Stimulated activated CD4-positive, alpha-beta T cell treated with anti-CD3 and anti-CD28 coated beads, TNF-alpha, amount 100 ng/mL, for 1 hour (primary cell): ENCODE results near the gene ZNF385C.
"Not testable (repeated sequence)": the region's sequence is repeated elsewhere in the genome, so short reads cannot be mapped to it uniquely, and the experiment has no call there.

Source experiments
- DNase-seq, 3 donors: peaks; one replicate each; pipeline ENCODE4 v3.0.0-alpha.2; 2020; ENCODE audit warnings: low read depth in 3 of 3, low spot score in 1 of 3

ZNF385C gene

DNA sequence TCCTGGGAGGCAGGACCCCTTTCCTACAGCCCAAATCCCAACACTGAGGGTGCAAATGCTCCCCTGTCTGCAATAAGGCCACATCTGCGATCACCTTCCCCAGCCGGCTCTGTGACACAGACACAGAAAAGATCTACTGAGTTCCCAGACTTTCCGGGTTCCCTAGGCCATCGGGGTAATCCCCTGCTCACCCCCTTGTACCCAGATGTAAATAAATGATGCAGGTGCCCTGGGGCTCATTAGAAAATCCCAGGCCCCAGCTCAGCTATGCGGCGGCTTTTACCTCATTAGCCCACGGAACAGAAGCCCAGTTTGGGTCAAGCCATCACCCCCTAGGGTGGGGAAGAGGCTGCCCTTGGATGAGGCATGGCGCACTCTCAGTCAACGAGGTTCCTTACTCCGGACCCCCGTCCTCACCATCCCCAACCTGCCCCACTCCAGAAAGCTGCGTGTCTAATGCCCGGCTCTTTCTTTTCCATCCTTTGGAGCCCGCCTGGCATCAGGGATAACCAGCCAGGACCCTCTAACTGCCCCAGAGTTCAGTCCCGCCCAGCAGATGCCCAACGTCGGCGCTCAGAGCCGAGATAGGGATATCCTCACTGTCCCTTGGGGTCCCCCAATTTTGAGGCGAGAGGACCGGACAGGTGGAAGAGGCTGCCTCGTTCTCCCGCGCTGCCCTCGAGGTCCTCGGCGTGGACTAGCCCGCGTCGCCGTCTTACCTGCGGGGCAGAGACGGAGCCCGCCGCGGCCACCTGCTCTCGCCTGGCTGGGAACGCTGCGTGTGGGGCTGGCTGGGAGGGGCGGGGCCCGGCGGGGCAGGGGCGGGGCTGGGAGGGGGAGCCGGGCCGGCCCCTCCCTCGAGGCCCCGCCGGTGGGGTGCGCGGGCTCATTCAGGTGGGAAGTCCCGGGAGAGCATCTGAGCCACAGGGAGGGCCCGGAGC, at the start of gene ZNF385C:
Gene ZNF385C (minus strand): TSS at position 783 of the 941 bp plus-strand sequence. CDS start 35,417 bp downstream, outside the sequence.
- DNase-seq = peak in 1 of 3 donors; percentile 49

GRCh38 chr17:42146911-42147607, 48.8 kb upstream of the ZNF385C start:
- no peak for DNase-seq

GRCh38 chr17:42143138-42143537, 44.9 kb upstream of the ZNF385C start:
- DNase-seq = not testable (repeated sequence)

- no peak for DNase-seq
These were observed 44.2 kb upstream of the ZNF385C start for GRCh38 chr17:42142371-42142896.

- DNase-seq = no peak
These were observed 43.1 kb upstream of the ZNF385C start for GRCh38 chr17:42141382-42141781.

DNA sequence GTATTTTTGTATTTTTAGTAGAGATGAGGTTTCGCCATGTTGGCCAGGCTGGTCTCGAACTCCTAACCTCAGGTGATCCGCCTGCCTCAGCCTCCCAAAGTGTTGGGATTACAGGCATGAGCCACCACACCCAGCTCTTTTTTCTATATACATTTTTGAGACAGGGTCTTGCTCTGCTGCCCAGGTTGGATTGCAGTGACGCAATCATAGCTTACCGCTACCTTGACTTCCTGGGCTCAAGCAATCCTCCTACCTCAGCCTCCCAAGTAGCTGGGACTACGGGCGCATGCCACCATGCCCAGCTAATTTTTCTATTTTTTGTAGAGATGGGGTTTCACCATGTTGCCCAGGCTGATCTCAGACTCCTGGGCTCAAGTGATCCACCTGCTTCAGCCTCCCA, 42.4 kb upstream of the ZNF385C start:
- not testable (repeated sequence) for DNase-seq

GRCh38 chr17:42138749-42139492, 40.6 kb upstream of the ZNF385C start:
- DNase-seq = no peak

DNA sequence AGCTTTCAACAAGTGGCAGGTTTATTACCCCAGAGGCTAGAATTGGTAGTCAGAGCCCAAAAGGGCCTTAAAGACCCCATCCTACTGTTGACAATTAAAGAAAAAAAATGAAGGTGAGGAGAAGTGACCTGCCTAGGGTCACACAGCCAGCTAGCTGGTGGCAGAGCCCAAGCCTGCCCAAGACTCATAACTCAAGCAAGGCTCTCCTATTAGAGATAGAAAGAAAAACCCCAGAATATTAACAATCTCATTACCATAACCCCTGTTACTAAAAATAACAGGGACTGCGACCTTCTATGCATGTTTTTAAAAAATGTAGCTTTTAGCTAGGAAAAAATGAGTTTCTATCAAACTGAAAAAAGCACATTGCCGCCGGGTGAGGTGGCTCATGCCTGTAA, 38.4 kb upstream of the ZNF385C start:
- no peak for DNase-seq

DNA sequence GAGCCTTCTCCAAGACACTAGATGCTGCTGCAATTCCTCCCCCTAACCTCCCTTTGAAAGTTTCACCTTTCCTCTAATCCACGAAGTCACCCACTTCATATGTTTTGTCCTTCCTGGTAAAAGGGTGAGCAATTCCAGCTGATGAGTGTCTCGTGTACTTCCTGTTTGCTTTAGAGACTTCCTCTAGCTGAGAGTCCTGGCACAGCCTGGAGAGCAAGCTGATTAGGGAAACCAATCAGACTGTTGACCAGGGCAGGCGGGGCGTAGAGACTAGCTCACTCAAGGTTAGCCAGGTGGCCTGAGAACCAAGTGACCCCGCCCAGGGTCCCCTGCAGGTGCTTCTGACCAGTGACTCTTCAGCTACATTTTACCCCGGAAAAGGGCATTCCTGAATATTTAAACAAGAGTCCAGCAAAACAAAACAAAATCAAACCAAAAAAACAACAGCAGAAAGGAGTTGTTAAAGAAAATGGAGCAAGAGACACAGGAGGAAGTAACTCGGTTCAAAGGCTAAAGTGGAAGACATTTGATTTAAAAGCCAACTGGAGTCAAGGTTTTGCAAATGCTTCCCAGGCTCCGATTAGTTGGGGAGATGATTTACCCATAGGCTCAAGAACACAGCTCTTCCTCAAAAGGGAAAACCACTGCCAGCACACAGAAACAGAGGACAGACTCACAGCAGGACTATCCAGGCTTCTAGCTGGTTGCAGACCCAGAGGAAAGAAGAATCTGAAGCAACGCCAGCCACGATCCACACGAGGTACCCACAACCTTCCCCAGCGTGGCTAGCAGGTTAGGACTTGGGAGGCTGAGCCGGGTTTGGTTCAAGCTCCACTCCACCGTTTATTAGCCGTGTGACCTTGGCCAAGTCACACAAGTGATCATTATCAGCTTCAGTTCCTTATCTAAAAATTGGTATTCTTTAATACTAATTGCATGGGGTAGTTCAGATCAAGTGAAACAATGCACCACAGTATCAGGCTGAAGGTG, 37.7 kb upstream of the ZNF385C start:
- DNase-seq = no peak

DNA sequence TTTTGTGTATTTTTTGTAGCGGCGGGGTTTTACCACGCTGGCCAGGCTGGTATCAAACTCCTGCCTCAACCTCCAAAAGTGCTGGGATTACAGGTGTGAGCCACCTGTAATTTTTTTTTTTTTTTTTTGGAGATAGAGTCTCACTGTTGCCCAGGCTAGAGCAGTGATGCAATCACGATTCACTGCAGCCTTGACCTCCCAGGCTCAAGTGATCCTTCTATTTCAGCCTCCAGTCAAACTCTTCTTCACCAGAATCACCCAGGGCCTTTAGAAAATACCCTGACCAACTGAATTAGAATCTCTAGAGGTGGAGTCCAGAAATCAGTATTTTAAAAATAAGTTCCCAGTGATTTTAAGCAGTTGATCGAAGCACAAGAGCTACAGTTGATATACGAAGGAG, 36.9 kb upstream of the ZNF385C start:
- DNase-seq = no peak

DNA sequence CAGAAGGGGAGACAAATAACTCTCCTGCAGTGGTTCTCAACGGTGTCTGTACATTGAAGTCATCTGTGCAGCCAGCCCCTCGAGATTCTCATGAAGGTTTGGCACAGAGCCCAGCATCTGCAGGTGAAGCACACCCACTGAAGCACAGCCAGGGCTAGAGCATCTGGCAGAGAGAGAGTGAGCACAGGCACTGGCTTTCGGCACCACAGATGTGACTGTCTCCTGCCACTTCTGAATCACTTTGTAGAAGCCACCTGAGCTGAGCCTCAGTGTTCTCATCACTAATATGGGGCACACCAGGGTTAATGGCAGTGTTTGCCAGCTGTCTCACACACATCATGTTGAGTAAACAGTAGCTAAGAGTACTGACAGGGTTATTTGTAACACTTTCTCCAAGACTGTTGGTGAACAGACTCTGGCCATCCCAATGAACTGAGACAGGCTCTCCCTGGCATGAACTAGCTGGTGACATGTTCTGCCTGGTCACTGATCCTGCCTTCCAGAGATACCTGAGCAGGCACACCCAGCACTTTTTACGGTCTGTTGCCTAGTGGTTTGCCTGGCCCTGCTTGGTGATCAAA, 35.3 kb upstream of the ZNF385C start:
- DNase-seq = no peak

DNA sequence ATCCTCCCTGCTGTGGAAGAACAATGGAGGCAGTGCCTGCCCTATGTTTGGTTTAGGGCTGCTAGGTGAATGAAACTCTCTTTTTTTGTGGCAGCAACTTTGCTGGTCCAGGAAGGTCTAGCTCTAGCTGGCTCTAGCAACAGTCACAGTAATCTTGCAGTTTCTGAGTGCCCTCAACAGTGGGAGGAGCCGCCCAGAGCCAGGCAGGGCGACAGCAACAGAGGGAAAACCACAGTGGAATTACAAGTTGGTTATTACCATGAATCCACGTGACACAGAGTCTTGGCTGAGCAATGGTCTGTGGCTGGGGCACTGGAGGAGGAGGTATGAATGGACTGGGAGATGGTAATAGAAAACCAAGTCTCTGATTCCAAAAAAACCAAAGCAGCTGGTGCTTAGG, 34.7 kb upstream of the ZNF385C start:
- DNase-seq = no peak

DNA sequence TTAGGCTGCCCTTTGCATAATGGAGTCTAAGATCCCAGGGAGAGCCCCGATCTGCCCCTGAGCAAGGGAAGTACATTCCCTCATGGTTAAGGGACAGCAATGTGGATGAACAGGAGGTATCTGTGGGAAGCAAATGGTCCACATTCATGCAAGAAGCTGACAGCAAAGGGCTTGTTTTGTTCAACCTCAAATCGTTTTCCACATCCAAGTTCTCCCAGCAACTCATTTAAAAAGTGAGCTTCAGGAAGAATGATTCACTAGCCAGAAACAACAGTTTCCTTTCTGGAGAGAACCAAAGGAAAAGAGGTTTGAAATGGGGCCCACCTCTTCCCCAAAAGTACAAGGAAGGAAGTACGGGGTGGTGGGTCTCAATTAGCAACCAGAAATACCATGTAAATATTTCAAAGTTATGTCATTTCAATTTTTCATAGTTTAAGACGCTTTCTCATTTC, 33.7 kb upstream of the ZNF385C start:
- no peak for DNase-seq

DNA sequence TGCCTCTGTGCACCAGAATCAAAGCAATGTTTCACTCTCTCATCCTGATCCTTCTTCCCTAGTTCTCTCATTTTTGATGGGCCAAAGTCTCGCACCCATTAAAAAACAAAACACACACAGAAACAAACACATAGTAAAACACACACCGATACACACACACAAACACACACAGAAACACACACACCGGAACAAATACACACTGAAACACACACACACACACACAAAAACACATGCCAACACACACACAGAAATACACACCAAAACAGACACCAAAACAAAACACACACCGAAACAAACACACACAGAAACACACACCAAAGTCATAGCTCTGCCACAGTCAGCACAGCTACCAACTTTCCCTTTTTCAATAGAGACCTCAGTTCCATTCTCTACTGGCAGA, 33.0 kb upstream of the ZNF385C start:
- DNase-seq = no peak

DNA sequence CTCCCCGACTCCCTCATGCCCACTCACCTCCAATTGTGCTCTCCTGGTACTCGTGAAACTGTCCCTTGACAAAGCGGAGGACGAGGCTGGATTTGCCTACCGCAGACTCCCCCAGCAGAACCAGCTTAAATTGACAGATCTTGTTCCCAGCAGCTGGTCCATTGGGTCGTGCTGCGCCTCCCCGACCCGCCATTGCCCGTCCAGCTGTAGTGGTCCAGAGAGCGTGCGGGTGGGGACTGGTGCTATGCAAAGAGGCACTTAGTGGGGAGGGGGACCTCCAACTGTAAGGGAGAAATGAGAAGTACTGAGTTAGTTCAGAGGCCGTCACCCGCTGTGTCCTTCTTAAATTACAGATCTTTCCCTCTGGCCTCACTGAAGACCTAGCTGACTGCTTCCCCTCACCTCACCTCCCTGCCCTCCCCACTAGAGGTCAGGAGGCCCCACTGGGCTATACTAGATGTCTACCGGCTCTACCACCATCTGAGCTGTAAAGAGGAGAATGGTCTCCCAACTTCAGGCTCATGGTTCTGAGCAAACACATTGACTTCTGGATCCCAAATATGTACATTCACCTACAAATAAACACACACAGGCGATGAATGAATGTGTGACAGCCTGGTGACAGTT, 32.1 kb upstream of the ZNF385C start:
- no peak for DNase-seq

DNA sequence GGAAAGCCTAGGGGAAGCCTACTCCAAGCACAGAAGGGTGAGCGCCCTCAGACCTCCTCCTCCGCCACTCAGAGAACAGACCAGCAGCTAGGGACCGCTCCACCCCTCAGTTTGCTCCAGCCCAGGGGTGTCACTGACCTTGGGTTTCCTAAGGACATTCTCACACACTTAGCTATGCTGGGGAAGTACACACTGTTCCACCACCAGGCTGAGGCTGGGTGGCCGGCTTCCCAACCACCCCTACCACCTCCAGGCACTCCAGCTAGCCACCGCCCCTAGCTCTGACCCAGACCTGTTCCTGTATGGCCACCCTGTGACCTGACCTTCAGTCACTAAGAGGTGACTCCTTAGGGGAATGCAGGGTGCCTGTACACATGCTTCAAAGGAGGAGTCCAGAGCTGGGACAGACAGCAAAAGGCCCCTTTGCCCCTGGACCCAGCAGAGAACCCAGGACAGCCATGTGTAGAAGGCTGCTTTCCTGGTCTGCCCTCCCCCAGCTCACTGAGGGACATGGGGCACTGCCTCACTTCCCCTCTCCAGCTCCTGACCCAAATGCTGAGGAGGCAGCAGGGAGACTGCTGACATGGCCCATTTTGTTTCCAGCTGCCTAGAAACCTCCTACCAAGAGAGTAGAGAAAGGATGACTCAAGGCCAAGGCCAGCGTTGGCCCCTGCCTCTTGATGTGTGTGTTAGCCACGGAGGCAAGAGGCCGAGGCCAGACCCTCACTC, 31.0 kb upstream of the ZNF385C start:
- DNase-seq = no peak

- no peak for DNase-seq
These were observed 29.1 kb upstream of the ZNF385C start for GRCh38 chr17:42127414-42127813.

DNA sequence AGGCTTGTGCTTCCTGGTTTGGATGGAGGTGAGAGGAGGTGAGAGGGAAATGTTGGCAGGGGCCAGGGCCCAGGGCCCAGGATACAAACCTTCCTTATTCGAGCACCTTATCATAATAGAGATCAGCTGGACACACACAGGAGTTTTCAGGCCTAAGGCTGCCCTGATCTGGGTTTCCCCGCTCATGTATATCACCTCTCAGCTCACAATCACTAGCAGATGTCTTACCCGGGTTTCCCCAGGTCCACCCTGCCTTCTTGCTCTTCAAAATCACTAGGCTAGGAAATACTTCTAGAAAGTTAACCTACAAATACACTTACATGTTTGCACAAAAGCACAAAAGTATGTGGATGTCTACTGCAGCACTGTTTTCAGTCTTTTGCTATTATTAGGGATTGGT, 28.6 kb upstream of the ZNF385C start:
- no peak for DNase-seq

GRCh38 chr17:42125565-42125964, 27.3 kb upstream of the ZNF385C start:
- no peak for DNase-seq
